Memory B cell (primary cell): ENCODE measurements around the gene OR2AT4.
A peak's percentile ranks its signal among the peaks of the same experiment; 100 is the strongest.

Source experiments
- ATAC-seq: fragments of 150-1000 bp; cut with Tn5 transposase; 2 replicates; pipeline ENCODE4 v1.10.0; 2021; ENCODE audit warnings: low read depth, mild to moderate bottlenecking, moderate library complexity
- DNase-seq, 2 donors: peaks; one replicate each; pipeline ENCODE4 v3.0.0; 2022; ENCODE audit warnings: low spot score in 2 of 2
- H3K27ac Mint-ChIP-seq: one replicate; pipeline ENCODE4 v1.8.0; 2022; ENCODE audit warnings: mild to moderate bottlenecking, moderate library complexity, mixed read lengths
- H3K27me3 Mint-ChIP-seq: one replicate; pipeline ENCODE4 v1.8.0; 2022; ENCODE audit warnings: mixed read lengths
- H3K36me3 Mint-ChIP-seq: one replicate; pipeline ENCODE4 v1.8.0; 2022; ENCODE audit warnings: mild to moderate bottlenecking, mixed read lengths
- H3K4me1 Mint-ChIP-seq: one replicate; pipeline ENCODE4 v1.8.0; 2022; ENCODE audit warnings: mixed read lengths
- H3K4me3 Mint-ChIP-seq: one replicate; pipeline ENCODE4 v1.8.0; 2022; ENCODE audit warnings: mild to moderate bottlenecking, moderate library complexity, mixed read lengths
- H3K9me3 Mint-ChIP-seq: one replicate; pipeline ENCODE4 v1.8.0; 2022; ENCODE audit warnings: mixed read lengths

The OR2AT4 gene

DNA sequence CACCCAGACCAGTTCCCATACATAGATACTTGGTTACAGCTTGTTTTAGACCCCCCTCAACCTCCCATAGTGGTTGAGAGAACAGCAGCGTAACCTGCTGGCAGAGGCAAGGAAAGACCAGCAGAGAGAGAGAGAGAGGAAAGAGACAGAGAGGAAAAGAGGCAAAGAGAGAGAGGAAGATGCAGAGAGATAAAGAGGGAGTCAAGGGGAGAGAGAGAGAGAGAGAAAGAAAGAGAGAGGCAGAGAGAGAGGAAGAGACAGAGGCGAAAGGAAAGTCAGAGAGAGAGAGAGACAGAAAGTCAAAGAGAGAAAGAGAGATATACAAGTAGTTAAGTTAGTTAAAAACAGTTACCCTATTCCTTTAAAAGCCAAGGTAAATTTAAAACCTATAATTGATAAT lies 55.4 kb downstream of the OR2AT4 start:
- Mint-ChIP-seq H3K4me1 (no peaks in the 10 kb centered on the region), H3K27me3 (peaks cover 5% of the 10 kb centered on the region), H3K27ac (no peak overlapping the region), H3K4me3 (no peak overlapping the region), H3K36me3 (peaks cover 7% of the 10 kb centered on the region), H3K9me3 (peaks cover 5% of the 10 kb centered on the region)
- DNase-seq (peak in 1 of 2 donors; percentile 5), ATAC-seq (no peak)

DNA sequence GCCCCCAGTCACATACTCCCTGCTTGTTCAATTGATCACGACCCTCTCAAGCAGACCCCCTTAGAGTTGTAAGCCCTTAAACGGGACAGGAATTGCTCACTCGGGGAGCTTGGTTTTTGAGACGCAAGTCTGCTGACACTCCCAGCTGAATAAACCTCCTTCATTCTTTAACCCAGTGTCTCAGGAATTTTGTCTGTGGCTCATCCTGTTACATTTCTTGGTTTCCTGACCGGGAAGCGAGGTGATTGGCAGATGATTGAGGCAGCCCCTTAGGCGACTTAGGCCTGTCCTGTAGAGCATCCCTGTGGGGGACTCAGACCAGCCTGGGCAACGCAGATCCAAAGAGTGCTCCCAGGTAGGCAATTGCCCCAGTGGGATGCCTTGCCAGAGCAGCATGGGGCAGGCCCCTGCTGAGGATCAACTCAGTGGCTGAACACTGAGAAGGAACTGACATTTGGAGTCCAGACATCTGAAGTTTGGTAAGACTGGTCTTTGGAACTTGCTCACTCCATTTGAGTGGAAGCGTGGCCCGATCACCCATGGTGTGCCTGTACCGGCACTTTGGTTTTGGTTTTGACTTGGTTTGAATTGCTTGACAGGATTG lies 56.4 kb downstream of the OR2AT4 start:
- H3K4me1 Mint-ChIP-seq = no peaks in the 10 kb centered on the region
- peaks cover 5% of the 10 kb centered on the region for H3K27me3 Mint-ChIP-seq
- DNase-seq (no peak), ATAC-seq (no peak)
- no peak overlapping the region for H3K4me3 Mint-ChIP-seq
- H3K9me3 Mint-ChIP-seq = peaks cover 5% of the 10 kb centered on the region
- H3K36me3 Mint-ChIP-seq = peaks cover 7% of the 10 kb centered on the region
- H3K27ac Mint-ChIP-seq = no peak overlapping the region

DNA sequence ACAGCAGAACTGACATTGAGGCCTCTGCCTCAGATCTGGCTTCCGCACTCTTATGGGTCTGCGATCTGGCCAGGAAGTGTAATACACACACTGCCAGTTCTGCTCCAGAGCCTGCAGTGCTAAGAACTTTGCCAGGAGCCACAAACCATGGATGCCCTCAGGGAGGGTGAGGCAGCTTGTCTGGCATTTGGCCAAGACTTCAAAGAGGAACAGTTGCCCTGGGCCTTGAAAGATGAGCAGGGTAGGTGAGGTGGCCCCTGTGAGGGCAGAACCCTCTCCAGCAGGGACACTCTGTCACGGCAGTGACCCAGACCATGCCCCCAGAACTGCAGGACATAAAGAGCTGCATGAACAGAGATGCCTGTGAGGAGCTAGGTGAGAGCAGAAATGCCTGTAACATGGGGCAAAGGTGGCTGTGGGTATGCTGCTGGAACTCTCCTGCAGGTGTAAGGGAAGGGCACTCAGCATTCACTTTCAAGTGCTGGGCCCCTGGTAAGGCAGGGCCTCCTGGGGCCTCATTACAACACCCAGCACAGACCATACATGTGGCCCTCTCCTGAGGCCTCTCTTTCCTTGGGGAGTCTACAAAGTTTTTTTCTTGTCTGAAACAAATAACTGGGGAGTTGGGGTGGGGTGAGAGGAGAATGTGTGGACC lies 60.6 kb downstream of the OR2AT4 start:
- DNase-seq = peak in 1 of 2 donors; percentile 5
- Mint-ChIP-seq H3K4me3 (no peak overlapping the region), H3K27ac (no peak overlapping the region), H3K36me3 (peaks cover 4% of the 10 kb centered on the region), H3K27me3 (peaks cover 3% of the 10 kb centered on the region), H3K4me1 (no peaks in the 10 kb centered on the region), H3K9me3 (peaks cover 2% of the 10 kb centered on the region)
- no peak for ATAC-seq

DNA sequence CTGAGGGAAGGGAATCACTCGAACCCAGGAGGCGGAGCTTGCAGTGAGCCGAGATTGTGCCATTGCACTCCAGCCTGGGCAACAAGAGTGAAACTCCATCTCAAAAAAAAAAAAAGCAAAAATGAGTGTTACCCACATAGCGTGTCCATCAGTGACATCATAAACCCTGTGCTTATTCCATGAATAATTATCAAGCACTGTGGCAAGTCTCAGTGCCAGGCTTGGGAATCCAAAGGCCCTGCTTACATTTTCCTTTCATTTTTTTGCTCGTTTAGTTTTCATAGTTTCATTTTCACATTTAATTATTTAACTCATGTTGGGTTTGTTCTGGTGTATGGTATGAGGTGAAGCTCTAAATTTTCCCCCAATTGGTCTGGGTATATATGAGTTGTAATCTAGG lies 61.4 kb downstream of the OR2AT4 start:
- no peak overlapping the region for H3K27ac Mint-ChIP-seq
- no peaks in the 10 kb centered on the region for H3K36me3 Mint-ChIP-seq
- ATAC-seq (no peak), DNase-seq (no peak)
- no peaks in the 10 kb centered on the region for H3K4me1 Mint-ChIP-seq
- no peaks in the 10 kb centered on the region for H3K27me3 Mint-ChIP-seq
- H3K4me3 Mint-ChIP-seq = no peak overlapping the region
- no peaks in the 10 kb centered on the region for H3K9me3 Mint-ChIP-seq

DNA sequence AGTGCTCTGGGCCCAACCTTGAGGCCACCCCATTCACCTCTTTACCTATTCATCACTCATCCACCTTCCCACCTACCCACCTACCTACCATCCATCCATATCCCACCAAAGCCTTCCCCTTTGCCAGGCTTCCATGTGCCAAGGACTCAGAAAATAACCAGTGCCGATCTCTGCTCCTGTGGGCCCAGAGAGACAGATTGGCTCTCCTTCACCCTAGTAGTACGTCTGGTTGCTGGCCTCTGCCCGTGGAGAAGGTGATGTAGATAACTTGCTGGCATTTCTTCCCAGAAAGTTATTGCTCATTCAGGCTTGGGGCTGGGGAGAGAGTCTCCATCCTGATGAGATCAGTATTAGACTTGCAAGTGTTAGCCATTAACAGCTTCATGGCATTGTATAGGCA lies 62.8 kb downstream of the OR2AT4 start:
- no peaks in the 10 kb centered on the region for H3K27me3 Mint-ChIP-seq
- no peak for DNase-seq
- no peak for ATAC-seq
- H3K36me3 Mint-ChIP-seq = no peaks in the 10 kb centered on the region
- H3K4me3 Mint-ChIP-seq = no peak overlapping the region
- no peak overlapping the region for H3K27ac Mint-ChIP-seq
- no peaks in the 10 kb centered on the region for H3K4me1 Mint-ChIP-seq
- no peaks in the 10 kb centered on the region for H3K9me3 Mint-ChIP-seq

DNA sequence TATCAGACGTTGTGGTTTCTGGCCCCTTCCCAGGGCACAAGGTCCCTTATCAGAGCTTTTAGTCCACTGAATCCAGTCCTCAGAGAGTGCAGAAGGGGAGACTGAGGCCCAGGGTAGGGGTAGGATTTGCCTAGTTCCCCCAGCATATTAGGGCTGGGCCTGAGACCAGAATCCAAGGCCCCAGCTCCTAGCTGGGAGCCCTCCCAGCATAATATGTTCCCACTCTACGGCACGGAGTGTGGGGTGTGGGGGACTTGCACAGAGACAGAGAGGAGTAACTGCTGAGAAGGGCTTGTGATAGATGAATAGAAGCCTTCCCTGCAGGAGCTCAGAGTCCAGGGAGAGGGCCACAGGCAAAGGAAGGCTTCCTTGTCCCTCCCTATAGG lies 64.1 kb downstream of the OR2AT4 start:
- DNase-seq = no peak
- Mint-ChIP-seq H3K27ac (no peak overlapping the region), H3K36me3 (no peaks in the 10 kb centered on the region), H3K9me3 (no peaks in the 10 kb centered on the region), H3K27me3 (no peaks in the 10 kb centered on the region), H3K4me1 (no peaks in the 10 kb centered on the region), H3K4me3 (no peak overlapping the region)
- ATAC-seq = no peak

DNA sequence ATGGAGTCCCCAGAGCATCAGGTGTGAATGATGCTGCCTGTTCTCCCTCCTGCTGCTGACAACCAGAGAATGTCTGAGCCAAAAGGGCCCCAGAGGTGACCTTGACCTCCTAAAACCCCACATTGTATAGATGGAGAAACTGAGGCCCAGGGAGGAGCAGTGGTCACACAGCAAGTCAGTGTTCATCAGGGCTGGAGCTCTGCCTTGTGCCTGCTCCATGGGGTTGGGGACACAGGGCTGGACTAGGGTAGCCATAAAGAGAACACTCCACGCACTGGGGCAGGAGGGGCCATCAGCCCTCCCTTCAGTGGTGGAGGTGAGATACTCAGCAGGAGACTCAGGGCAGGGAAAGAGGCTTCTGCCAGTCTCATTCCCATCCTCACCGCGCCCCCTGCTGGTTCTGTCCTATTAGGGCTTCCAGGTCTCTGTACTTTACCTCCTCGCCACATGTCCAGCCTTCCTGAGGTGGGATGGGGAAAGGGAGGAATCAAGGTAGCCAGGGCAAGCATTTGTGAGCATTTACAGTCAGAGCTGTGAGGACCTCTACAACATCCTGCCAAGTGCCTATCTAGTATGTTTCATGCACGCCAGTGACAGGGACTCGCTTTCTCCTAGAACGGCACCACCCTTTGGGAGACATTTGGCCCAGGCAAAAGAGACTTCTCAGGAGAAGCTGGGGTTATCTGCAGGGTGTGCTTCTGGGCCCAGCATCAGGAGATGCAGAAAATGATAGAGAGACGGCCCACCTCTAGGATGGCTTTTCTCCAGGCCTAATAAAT lies 64.7 kb downstream of the OR2AT4 start:
- Mint-ChIP-seq H3K27ac (no peak overlapping the region), H3K27me3 (no peaks in the 10 kb centered on the region), H3K9me3 (no peaks in the 10 kb centered on the region), H3K4me1 (no peaks in the 10 kb centered on the region), H3K4me3 (no peak overlapping the region), H3K36me3 (peaks cover 1% of the 10 kb centered on the region)
- ATAC-seq = peak; percentile 51
- peak; percentile 52 to 59 for DNase-seq
